OCI-LY3 (cell line): ENCODE data around the gene CCDC13.

Source experiments
- H2AFZ ChIP-seq: fragments of 200-600, 300-600 bp; shearing (Covaris generic); 2 replicates; pipeline ENCODE4 v1.6.0; 2014; ENCODE audit warnings: antibody characterized with exemption, low read depth, low read length
- H3K27ac ChIP-seq: fragments of 200-600, 300-600 bp; sonication (generic); 2 replicates; pipeline ENCODE4 v1.5.1; 2014; ENCODE audit warnings: mild to moderate bottlenecking, low read length, moderate library complexity, mixed read lengths
- H3K27me3 ChIP-seq: fragments of 200-600, 300-600 bp; sonication (generic); 2 replicates; pipeline ENCODE4 v1.6.1; 2014; ENCODE audit warnings: low read depth, low read length, mixed read lengths
- H3K36me3 ChIP-seq: fragments of 200-600, 300-600 bp; sonication (generic); replicated peaks from 2 replicates; pipeline ENCODE3; 2014; ENCODE audit warnings: low read depth, low read length, mixed read lengths
- H3K4me1 ChIP-seq: fragments of 300-600, 200-600 bp; sonication (generic); 2 replicates; pipeline ENCODE4 v1.6.1; 2014; ENCODE audit warnings: low read length, mixed read lengths
- H3K4me2 ChIP-seq: fragments of 200-600, 300-600 bp; sonication (generic); 2 replicates; pipeline ENCODE4 v1.6.1; 2014; ENCODE audit warnings: low read length, mixed read lengths
- H3K4me3 ChIP-seq: fragments of 300-600, 200-600 bp; sonication (generic); 2 replicates; pipeline ENCODE4 v1.5.1; 2014; ENCODE audit warnings: antibody characterized with exemption, mild to moderate bottlenecking, low read length, moderate library complexity
- H3K79me2 ChIP-seq: fragments of 300-600, 200-600 bp; shearing (Covaris generic); 2 replicates; pipeline ENCODE4 v1.6.1; 2014; ENCODE audit warnings: mild to moderate bottlenecking, low read length, mixed read lengths
- H3K9ac ChIP-seq: fragments of 300-600, 200-600 bp; shearing (Covaris generic); 2 replicates; pipeline ENCODE4 v1.6.0; 2014; ENCODE audit warnings: mild to moderate bottlenecking, low read length, moderate library complexity
- H3K9me3 ChIP-seq: fragments of 200-600, 300-600 bp; shearing (Covaris generic); 2 replicates; pipeline ENCODE4 v1.6.1; 2014; ENCODE audit warnings: low read length, mixed read lengths; ENCODE audit not compliant: insufficient read depth
- H4K20me1 ChIP-seq: fragments of 200-600, 300-600 bp; sonication (generic); 2 replicates; pipeline ENCODE4 v1.6.1; 2016; ENCODE audit warnings: low read length, mixed read lengths; ENCODE audit not compliant: insufficient read depth
- EZH2phosphoT487 ChIP-seq: fragments of 200-600 bp; shearing (Covaris generic); IDR thresholded peaks from 2 replicates; pipeline ENCODE4 v1.6.1; 2018; ENCODE audit warnings: antibody characterized with exemption, mixed run types, low read depth
- TF ChIP-seq, protein P1 (sequence below): fragments of 200-600, 300-600 bp; sonication (generic); IDR thresholded peaks from 2 replicates; pipeline ENCODE4 v1.5.1; 2014; ENCODE audit warnings: antibody characterized with exemption, low read length, low read depth

The CCDC13 gene

DNA sequence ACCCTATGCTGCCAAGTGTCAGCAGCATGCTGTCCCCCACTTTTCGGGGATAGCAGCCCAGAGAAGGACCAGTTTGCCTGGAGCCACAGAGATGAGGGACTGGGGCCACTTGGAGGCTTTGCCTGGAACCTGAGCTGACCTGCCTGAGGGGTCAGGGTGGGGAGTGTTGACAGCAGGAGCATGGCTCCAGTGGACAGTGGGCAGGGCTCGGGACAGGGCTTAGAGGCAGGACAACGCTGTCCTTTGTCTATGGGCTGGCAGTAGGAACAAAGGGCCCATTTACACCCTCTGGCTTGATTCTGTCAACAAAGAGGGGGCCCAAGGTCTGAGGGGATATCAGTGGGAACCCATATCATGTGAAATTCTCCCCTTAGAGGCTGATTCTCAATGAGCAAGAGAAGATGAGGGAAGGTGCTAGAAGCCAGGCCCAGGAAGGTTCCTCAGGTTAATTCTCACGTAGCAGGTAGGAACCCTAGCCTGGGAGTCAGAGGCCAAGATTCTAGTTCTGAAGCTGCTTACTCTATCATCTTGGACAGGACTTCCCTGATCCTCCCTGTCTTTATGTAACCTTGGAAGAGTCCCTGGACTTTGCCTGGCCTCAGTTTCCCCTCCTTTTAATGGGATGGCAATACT lies 40.7 kb downstream of the CCDC13 start:
- no peak overlapping the region for H3K27ac ChIP-seq

GRCh38 chr3:42731476-42732195 lies 41.4 kb downstream of the CCDC13 start:
- Histone ChIP-seq H3K27ac (no peak overlapping the region), H3K27me3 (no peaks in the 10 kb centered on the region), H3K9me3 (no peaks in the 10 kb centered on the region), H3K4me1 (peaks cover 13% of the 10 kb centered on the region), H3K9ac (no peak overlapping the region), H3K79me2 (no peaks in the 10 kb centered on the region), H3K4me2 (peak overlapping the region; percentile 38), H3K36me3 (no peaks in the 10 kb centered on the region), H4K20me1 (no peaks in the 10 kb centered on the region), H3K4me3 (no peak overlapping the region), H2AFZ (peak overlapping the region; percentile 84)
- TF ChIP-seq, protein P1, sequence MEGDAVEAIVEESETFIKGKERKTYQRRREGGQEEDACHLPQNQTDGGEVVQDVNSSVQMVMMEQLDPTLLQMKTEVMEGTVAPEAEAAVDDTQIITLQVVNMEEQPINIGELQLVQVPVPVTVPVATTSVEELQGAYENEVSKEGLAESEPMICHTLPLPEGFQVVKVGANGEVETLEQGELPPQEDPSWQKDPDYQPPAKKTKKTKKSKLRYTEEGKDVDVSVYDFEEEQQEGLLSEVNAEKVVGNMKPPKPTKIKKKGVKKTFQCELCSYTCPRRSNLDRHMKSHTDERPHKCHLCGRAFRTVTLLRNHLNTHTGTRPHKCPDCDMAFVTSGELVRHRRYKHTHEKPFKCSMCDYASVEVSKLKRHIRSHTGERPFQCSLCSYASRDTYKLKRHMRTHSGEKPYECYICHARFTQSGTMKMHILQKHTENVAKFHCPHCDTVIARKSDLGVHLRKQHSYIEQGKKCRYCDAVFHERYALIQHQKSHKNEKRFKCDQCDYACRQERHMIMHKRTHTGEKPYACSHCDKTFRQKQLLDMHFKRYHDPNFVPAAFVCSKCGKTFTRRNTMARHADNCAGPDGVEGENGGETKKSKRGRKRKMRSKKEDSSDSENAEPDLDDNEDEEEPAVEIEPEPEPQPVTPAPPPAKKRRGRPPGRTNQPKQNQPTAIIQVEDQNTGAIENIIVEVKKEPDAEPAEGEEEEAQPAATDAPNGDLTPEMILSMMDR = no peak
- TF ChIP-seq EZH2phosphoT487 = no peak

More for the DNA sequence above, 40.7 kb downstream of the CCDC13 start:
- H3K4me2 ChIP-seq = no peak overlapping the region
- H3K27me3 ChIP-seq = no peaks in the 10 kb centered on the region
- H4K20me1 ChIP-seq = no peaks in the 10 kb centered on the region
- no peaks in the 10 kb centered on the region for H3K36me3 ChIP-seq
- no peaks in the 10 kb centered on the region for H3K79me2 ChIP-seq
- H2AFZ ChIP-seq = peak overlapping the region; percentile 84; the same call in 1 of the 2 replicates
- no peak overlapping the region for H3K4me3 ChIP-seq
- H3K4me1 ChIP-seq = peaks cover 13% of the 10 kb centered on the region
- H3K9ac ChIP-seq = no peak overlapping the region
- no peaks in the 10 kb centered on the region for H3K9me3 ChIP-seq
- TF ChIP-seq EZH2phosphoT487 = no peak
- TF ChIP-seq, protein P1 = no peak

GRCh38 chr3:42730706-42731420 lies 42.2 kb downstream of the CCDC13 start:
- H3K4me1 ChIP-seq = peaks cover 13% of the 10 kb centered on the region
- peak overlapping the region; percentile 38 for H3K4me2 ChIP-seq

More at GRCh38 chr3:42730706-42731420, 42.2 kb downstream of the CCDC13 start:
- no peak overlapping the region for H3K9ac ChIP-seq
- no peak overlapping the region for H3K27ac ChIP-seq
- H3K9me3 ChIP-seq = no peaks in the 10 kb centered on the region
- no peak overlapping the region for H3K4me3 ChIP-seq
- peaks cover under 1% of the 10 kb centered on the region; the same call in 1 of the 2 replicates for H3K27me3 ChIP-seq
- H3K79me2 ChIP-seq = no peaks in the 10 kb centered on the region
- no peaks in the 10 kb centered on the region for H4K20me1 ChIP-seq
- no peaks in the 10 kb centered on the region for H3K36me3 ChIP-seq
- H2AFZ ChIP-seq = peak overlapping the region; percentile 84
- TF ChIP-seq, protein P1 = no peak
- no peak for TF ChIP-seq EZH2phosphoT487
